Measurements from ENCODE around the gene NACC2. TPM values are rescaled to one million over a fixed set of nuclear protein-coding genes. Genes with fewer than 3 reads are reported as not detected.

NACC2 gene
- polyA plus RNA-seq, 3 donors = 8.1 to 32.4 (median 8.7) TPM

- peak overlapping the region in 3 of 7 donors; percentile 77 to 80 (median 79) for H3K27ac Mint-ChIP-seq
- WGBS (ENCODE audit: insufficient coverage) = 91% methylated on average over 15 of the region's 18 CpGs
- TF ChIP-seq, protein P1, sequence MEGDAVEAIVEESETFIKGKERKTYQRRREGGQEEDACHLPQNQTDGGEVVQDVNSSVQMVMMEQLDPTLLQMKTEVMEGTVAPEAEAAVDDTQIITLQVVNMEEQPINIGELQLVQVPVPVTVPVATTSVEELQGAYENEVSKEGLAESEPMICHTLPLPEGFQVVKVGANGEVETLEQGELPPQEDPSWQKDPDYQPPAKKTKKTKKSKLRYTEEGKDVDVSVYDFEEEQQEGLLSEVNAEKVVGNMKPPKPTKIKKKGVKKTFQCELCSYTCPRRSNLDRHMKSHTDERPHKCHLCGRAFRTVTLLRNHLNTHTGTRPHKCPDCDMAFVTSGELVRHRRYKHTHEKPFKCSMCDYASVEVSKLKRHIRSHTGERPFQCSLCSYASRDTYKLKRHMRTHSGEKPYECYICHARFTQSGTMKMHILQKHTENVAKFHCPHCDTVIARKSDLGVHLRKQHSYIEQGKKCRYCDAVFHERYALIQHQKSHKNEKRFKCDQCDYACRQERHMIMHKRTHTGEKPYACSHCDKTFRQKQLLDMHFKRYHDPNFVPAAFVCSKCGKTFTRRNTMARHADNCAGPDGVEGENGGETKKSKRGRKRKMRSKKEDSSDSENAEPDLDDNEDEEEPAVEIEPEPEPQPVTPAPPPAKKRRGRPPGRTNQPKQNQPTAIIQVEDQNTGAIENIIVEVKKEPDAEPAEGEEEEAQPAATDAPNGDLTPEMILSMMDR (IDR thresholded peaks at IDR 0.05) = no peak
- H3K9ac ChIP-seq (ENCODE audit: insufficient read depth, low read length, poor library complexity, severe bottlenecking) = no peak overlapping the region
- H3K27ac ChIP-seq (ENCODE audit: low read depth in 1 of 2, low read length in 2 of 2) = peak overlapping the region in 1 of 2 donors; percentile 87
- no peaks in the 10 kb centered on the region for H3K9me3 Mint-ChIP-seq
- no peak overlapping the region for H2AFZ ChIP-seq (ENCODE audit: insufficient read depth, low read depth, low read length, poor library complexity, severe bottlenecking)
- no peaks in the 10 kb centered on the region for H3K36me3 Mint-ChIP-seq
- peak overlapping the region in 1 of 3 experiments; percentile 74 for H3K4me3 ChIP-seq (replicated peaks in 1 of 3; ENCODE audit: low read depth in 2 of 3, low read length in 3 of 3)
- no peak overlapping the region for H3K4me3 Mint-ChIP-seq
- no peaks in the 10 kb centered on the region for H3K27me3 ChIP-seq (ENCODE audit: control insufficient read depth in 2 of 2, insufficient read depth in 2 of 2, low read length in 2 of 2)
- intact Hi-C loops (cut with micrococcal nuclease) = loop anchor here in 1 of 2 donors (5.0 kb wide), 1 partner anchor 46 kb away; no protein-coding TSS in a partner anchor
- H3K9me3 ChIP-seq (replicated peaks in 1 of 2; ENCODE audit: control insufficient read depth in 1 of 2, insufficient read depth in 1 of 2, low read length in 2 of 2) = no peaks in the 10 kb centered on the region
- H3K36me3 ChIP-seq (replicated peaks in 1 of 2; ENCODE audit: control insufficient read depth in 1 of 2, insufficient read depth in 2 of 2, low read length in 2 of 2) = no peaks in the 10 kb centered on the region
- peaks cover 50% of the 10 kb centered on the region for H3K4me1 Mint-ChIP-seq
- peaks cover 60% of the 10 kb centered on the region in 2 donors for H3K4me1 ChIP-seq (ENCODE audit: control insufficient read depth in 1 of 2, insufficient read depth in 2 of 2, low read length in 2 of 2)
- peak overlapping the region; percentile 92 for H3K4me2 ChIP-seq (replicated peaks; ENCODE audit: extremely low read depth, low read length, poor library complexity, severe bottlenecking)
- no peaks in the 10 kb centered on the region for H3K79me2 ChIP-seq (ENCODE audit: insufficient read depth, low read length)
- DNase-seq = no peak
- H3K27me3 Mint-ChIP-seq (ENCODE audit: low read depth in 3 of 3) = peaks cover 0 to 12% (median 2%) of the 10 kb centered on the region in 3 donors
- no peaks in the 10 kb centered on the region for H4K20me1 ChIP-seq (ENCODE audit: insufficient read depth, low read length)
These were observed 103.3 kb downstream of the NACC2 start for GRCh38 chr9:135991771-135992170.

GRCh38 chr9:135990468-135991429 is 104.3 kb downstream of the NACC2 start:
- intact Hi-C loops (cut with micrococcal nuclease) = loop anchor here in 1 of 2 donors (5.0 kb wide), 1 partner anchor 47 kb away; no protein-coding TSS in a partner anchor
- H4K20me1 ChIP-seq (ENCODE audit: insufficient read depth, low read length) = no peaks in the 10 kb centered on the region
- TF ChIP-seq, protein P1 (IDR thresholded peaks at IDR 0.05) = no peak
- H3K27ac ChIP-seq (ENCODE audit: low read depth in 1 of 2, low read length in 2 of 2) = no peak overlapping the region
- H2AFZ ChIP-seq (ENCODE audit: insufficient read depth, low read depth, low read length, poor library complexity, severe bottlenecking) = peak overlapping the region; percentile 67
- H3K4me1 ChIP-seq (ENCODE audit: control insufficient read depth in 1 of 2, insufficient read depth in 2 of 2, low read length in 2 of 2) = peaks cover 60% of the 10 kb centered on the region in 2 donors
- H3K79me2 ChIP-seq (ENCODE audit: insufficient read depth, low read length) = no peaks in the 10 kb centered on the region
- H3K27ac Mint-ChIP-seq = peak overlapping the region in 3 of 7 donors; percentile 35 to 80 (median 70)
- 33% methylated on average over 15 of the region's 21 CpGs for WGBS (ENCODE audit: insufficient coverage)
- peaks cover 0 to 15% (median 2%) of the 10 kb centered on the region in 3 donors for H3K27me3 Mint-ChIP-seq (ENCODE audit: low read depth in 3 of 3)
- H3K4me1 Mint-ChIP-seq = peaks cover 50% of the 10 kb centered on the region
- peak overlapping the region in 1 of 3 experiments; percentile 66 for H3K4me3 ChIP-seq (replicated peaks in 1 of 3; ENCODE audit: low read depth in 2 of 3, low read length in 3 of 3)
- DNase-seq = peak; percentile 24 to 76 (median 65)
- H3K4me3 Mint-ChIP-seq = peak overlapping the region; percentile 53 to 64
- no peaks in the 10 kb centered on the region for H3K9me3 Mint-ChIP-seq
- no peaks in the 10 kb centered on the region for H3K9me3 ChIP-seq (replicated peaks in 1 of 2; ENCODE audit: control insufficient read depth in 1 of 2, insufficient read depth in 1 of 2, low read length in 2 of 2)
- no peaks in the 10 kb centered on the region for H3K36me3 ChIP-seq (replicated peaks in 1 of 2; ENCODE audit: control insufficient read depth in 1 of 2, insufficient read depth in 2 of 2, low read length in 2 of 2)
- no peaks in the 10 kb centered on the region for H3K36me3 Mint-ChIP-seq
- H3K9ac ChIP-seq (ENCODE audit: insufficient read depth, low read length, poor library complexity, severe bottlenecking) = no peak overlapping the region
- H3K4me2 ChIP-seq (replicated peaks; ENCODE audit: extremely low read depth, low read length, poor library complexity, severe bottlenecking) = peak overlapping the region; percentile 73
- no peaks in the 10 kb centered on the region for H3K27me3 ChIP-seq (ENCODE audit: control insufficient read depth in 2 of 2, insufficient read depth in 2 of 2, low read length in 2 of 2)

Measured in CD14-positive monocyte (primary cell).